Measurements from ENCODE around the gene ARSI.

Gene ARSI

DNA sequence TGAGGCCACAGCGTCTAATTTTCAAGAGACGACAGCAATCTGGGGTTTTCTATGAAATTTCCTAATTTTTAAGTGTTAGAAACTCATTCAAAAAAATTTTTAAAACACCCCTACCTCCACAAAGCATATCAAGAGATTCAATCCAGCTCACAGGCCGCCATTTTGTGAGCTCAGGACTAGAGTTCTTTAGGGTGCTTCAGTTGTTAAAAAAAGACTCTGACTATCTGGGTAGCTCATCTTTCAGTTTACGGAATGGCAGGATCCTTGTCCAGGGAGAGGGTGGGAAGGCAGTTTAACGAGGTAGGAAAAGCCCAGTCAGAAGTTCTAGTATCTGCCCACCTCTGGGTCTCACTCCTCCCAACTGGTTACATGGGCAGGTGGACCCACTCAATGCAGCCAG, 56.3 kb downstream of the ARSI start:
- DNase-seq (ENCODE audit: insufficient read length) (no peak), FAIRE-seq (no peak)
- TF ChIP-seq POLR2AphosphoS5 (IDR thresholded peaks at IDR 0.05; ENCODE audit: low read depth, low read length) (no peak), POLR2A (IDR thresholded peaks at IDR 0.05; ENCODE audit: low read depth, low read length) (no peak), TAF1 (IDR thresholded peaks at IDR 0.05; ENCODE audit: borderline replicate concordance, low read depth, low read length) (no peak)

All from GM12892 (cell line).